ENCODE results near the gene EGF.

- TF ChIP-seq CTCF (IDR thresholded peaks at IDR 0.05) (no peak), EZH2 (IDR thresholded peaks at IDR 0.05) (no peak), EZH2phosphoT487 (IDR thresholded peaks at IDR 0.05) (no peak)
These were observed 33.4 kb downstream of the EGF start for GRCh38 chr4:109946120-109946519.

Measured in neural progenitor cell (in vitro differentiated cells).